Hematopoietic multipotent progenitor cell treated with erythropoietin and hydrocortisone succinate and interleukin-3 and kit ligand, for 17 days (in vitro differentiated cells): ENCODE results near the gene PRSS27.

Source experiments
- DNase-seq: peaks from one replicate; pipeline ENCODE4 v3.0.0-alpha.2; 2015; ENCODE audit warnings: low spot score

PRSS27 gene

GRCh38 chr16:2751577-2752034 is 31.6 kb upstream of the PRSS27 start:
- DNase-seq = no peak

- no peak for DNase-seq
Measured at GRCh38 chr16:2749936-2750335, 29.9 kb upstream of the PRSS27 start.

- DNase-seq = no peak
Measured at GRCh38 chr16:2749476-2749875, 29.5 kb upstream of the PRSS27 start.

GRCh38 chr16:2748757-2749455 is 28.9 kb upstream of the PRSS27 start:
- DNase-seq = no peak

GRCh38 chr16:2745961-2746360 is 25.9 kb upstream of the PRSS27 start:
- no peak for DNase-seq

- no peak for DNase-seq
Measured at GRCh38 chr16:2745116-2745890, 25.3 kb upstream of the PRSS27 start.

- no peak for DNase-seq
Measured at GRCh38 chr16:2744711-2745110, 24.7 kb upstream of the PRSS27 start.

GRCh38 chr16:2743007-2743810 is 23.2 kb upstream of the PRSS27 start:
- no peak for DNase-seq

GRCh38 chr16:2742323-2743006 is 22.4 kb upstream of the PRSS27 start:
- DNase-seq = no peak

GRCh38 chr16:2741168-2741567 is 21.1 kb upstream of the PRSS27 start:
- no peak for DNase-seq

GRCh38 chr16:2740476-2740875 is 20.5 kb upstream of the PRSS27 start:
- no peak for DNase-seq

- no peak for DNase-seq
Measured at GRCh38 chr16:2739625-2740430, 19.8 kb upstream of the PRSS27 start.

- no peak for DNase-seq
Measured at GRCh38 chr16:2738615-2739014, 18.6 kb upstream of the PRSS27 start.

GRCh38 chr16:2737895-2738418 is 17.9 kb upstream of the PRSS27 start:
- DNase-seq = no peak

- no peak for DNase-seq
Measured at GRCh38 chr16:2737238-2737605, 17.2 kb upstream of the PRSS27 start.

GRCh38 chr16:2736476-2737237 is 16.6 kb upstream of the PRSS27 start:
- no peak for DNase-seq

- DNase-seq = no peak
Measured at GRCh38 chr16:2734844-2735515, 15.0 kb upstream of the PRSS27 start.

GRCh38 chr16:2728034-2728433 is 8.0 kb upstream of the PRSS27 start:
- no peak for DNase-seq

GRCh38 chr16:2726923-2727322 is 6.9 kb upstream of the PRSS27 start:
- no peak for DNase-seq
